ENCODE results near the gene USP12.

The USP12 gene

GRCh38 chr13:27161980-27162379 lies 9.6 kb downstream of the USP12 start:
- peaks cover 3% of the 10 kb centered on the region for H3K4me1 ChIP-seq (ENCODE audit: low read depth, poor library complexity, severe bottlenecking)
- no peak overlapping the region for H3K4me2 ChIP-seq
- peaks cover 32% of the 10 kb centered on the region; the same call in 1 of the 2 replicates for H3K79me2 ChIP-seq (ENCODE audit: insufficient read depth, low read depth)
- H4K20me1 ChIP-seq (ENCODE audit: insufficient read depth): no peaks in the 10 kb centered on the region
- no peaks in the 10 kb centered on the region for H3K36me3 ChIP-seq (ENCODE audit: insufficient read depth)
- H3K27me3 ChIP-seq (ENCODE audit: insufficient read depth, low read depth): no peaks in the 10 kb centered on the region
- TF ChIP-seq CTCF (conservative IDR thresholded peaks at IDR 0.05; ENCODE audit: low read depth, low read length): no peak
- H3K9ac ChIP-seq: no peak overlapping the region
- H2AFZ ChIP-seq (ENCODE audit: low read depth): no peak overlapping the region
- no peak overlapping the region for H3K27ac ChIP-seq
- no peak overlapping the region for H3K4me3 ChIP-seq (IDR thresholded peaks at IDR 0.05; ENCODE audit: insufficient read depth, low read depth, low read length)

- no peak overlapping the region for H2AFZ ChIP-seq (ENCODE audit: low read depth)
- no peaks in the 10 kb centered on the region for H3K36me3 ChIP-seq (ENCODE audit: insufficient read depth)
- H3K4me2 ChIP-seq: no peak overlapping the region
- H3K27me3 ChIP-seq (ENCODE audit: insufficient read depth, low read depth): no peaks in the 10 kb centered on the region
- H4K20me1 ChIP-seq (ENCODE audit: insufficient read depth): no peaks in the 10 kb centered on the region
- TF ChIP-seq CTCF (conservative IDR thresholded peaks at IDR 0.05; ENCODE audit: low read depth, low read length): no peak
- H3K27ac ChIP-seq: no peak overlapping the region
- no peak overlapping the region for H3K4me3 ChIP-seq (IDR thresholded peaks at IDR 0.05; ENCODE audit: insufficient read depth, low read depth, low read length)
- no peak overlapping the region for H3K9ac ChIP-seq
- peaks cover 3% of the 10 kb centered on the region for H3K4me1 ChIP-seq (ENCODE audit: low read depth, poor library complexity, severe bottlenecking)
- H3K79me2 ChIP-seq (ENCODE audit: insufficient read depth, low read depth): peaks cover 28% of the 10 kb centered on the region; the same call in 1 of the 2 replicates
Observed at GRCh38 chr13:27161423-27161822, 10.2 kb downstream of the USP12 start.

GRCh38 chr13:27160657-27161295 lies 10.8 kb downstream of the USP12 start:
- Histone ChIP-seq H3K79me2 (ENCODE audit: insufficient read depth, low read depth) (peaks cover 21% of the 10 kb centered on the region; the same call in 1 of the 2 replicates), H3K36me3 (ENCODE audit: insufficient read depth) (no peaks in the 10 kb centered on the region), H4K20me1 (ENCODE audit: insufficient read depth) (no peaks in the 10 kb centered on the region), H2AFZ (ENCODE audit: low read depth) (no peak overlapping the region), H3K9ac (no peak overlapping the region), H3K27me3 (ENCODE audit: insufficient read depth, low read depth) (no peaks in the 10 kb centered on the region), H3K4me3 (IDR thresholded peaks at IDR 0.05; ENCODE audit: insufficient read depth, low read depth, low read length) (no peak overlapping the region), H3K4me1 (ENCODE audit: low read depth, poor library complexity, severe bottlenecking) (no peaks in the 10 kb centered on the region), H3K4me2 (no peak overlapping the region), H3K27ac (no peak overlapping the region)
- no peak for TF ChIP-seq CTCF (conservative IDR thresholded peaks at IDR 0.05; ENCODE audit: low read depth, low read length)

GRCh38 chr13:27159806-27160563 lies 11.6 kb downstream of the USP12 start:
- Histone ChIP-seq H3K9ac (no peak overlapping the region), H2AFZ (ENCODE audit: low read depth) (no peak overlapping the region), H3K27me3 (ENCODE audit: insufficient read depth, low read depth) (no peaks in the 10 kb centered on the region), H3K36me3 (ENCODE audit: insufficient read depth) (no peaks in the 10 kb centered on the region), H3K4me1 (ENCODE audit: low read depth, poor library complexity, severe bottlenecking) (no peaks in the 10 kb centered on the region), H3K4me3 (IDR thresholded peaks at IDR 0.05; ENCODE audit: insufficient read depth, low read depth, low read length) (no peak overlapping the region), H3K79me2 (ENCODE audit: insufficient read depth, low read depth) (peaks cover 16% of the 10 kb centered on the region; the same call in 1 of the 2 replicates), H3K4me2 (no peak overlapping the region), H3K27ac (no peak overlapping the region), H4K20me1 (ENCODE audit: insufficient read depth) (no peaks in the 10 kb centered on the region)
- no peak for TF ChIP-seq CTCF (conservative IDR thresholded peaks at IDR 0.05; ENCODE audit: low read depth, low read length)
